Measurements from ENCODE around the gene KCNN2.

GRCh38 chr5:114312658-114313057 lies 49.2 kb upstream of the KCNN2 start:
- TF ChIP-seq LARP7 (IDR thresholded peaks at IDR 0.05) (no peak), SUZ12 (IDR thresholded peaks at IDR 0.05; ENCODE audit: unreplicated experiment) (no peak), CTCF (IDR thresholded peaks at IDR 0.05 in 2 of 3, conservative IDR thresholded peaks at IDR 0.05 in 1 of 3; ENCODE audit: control insufficient read depth in 2 of 3, extremely low read depth in 1 of 3, insufficient read depth in 1 of 3, low read depth in 3 of 3, low read length in 3 of 3) (no peak), EED (IDR thresholded peaks at IDR 0.05; ENCODE audit: low read depth) (no peak), NR2F1 (conservative IDR thresholded peaks at IDR 0.05) (no peak), BCL11A (IDR thresholded peaks at IDR 0.05; ENCODE audit: low read depth, low read length) (no peak), HDGF (IDR thresholded peaks at IDR 0.05) (no peak), MAX (IDR thresholded peaks at IDR 0.05; ENCODE audit: low read depth, low read length) (no peak), IRF3 (IDR thresholded peaks at IDR 0.05) (no peak), JUNB (IDR thresholded peaks at IDR 0.05) (no peak), POLR2AphosphoS2 (IDR thresholded peaks at IDR 0.05; ENCODE audit: low read depth, low read length) (no peak), IKZF2 (IDR thresholded peaks at IDR 0.05) (no peak), FOXM1 (IDR thresholded peaks at IDR 0.05; ENCODE audit: low read depth, low read length) (no peak), CHD2 (IDR thresholded peaks at IDR 0.05; ENCODE audit: borderline replicate concordance, low read depth, low read length) (no peak)
